Vagina (tissue), 2 donors: ENCODE results near the gene TFRC. TPM values are rescaled to one million over a fixed set of nuclear protein-coding genes. Genes with fewer than 3 reads are reported as not detected.

Experiments used
- DNase-seq, 2 donors: peaks; one replicate each; pipeline ENCODE4 v3.0.0-alpha.2; 2017; ENCODE audit errors: extremely low spot score in 2 of 2
- H3K27ac ChIP-seq: fragments of 200-600 bp; sonication (generic); one replicate; pipeline ENCODE4 v1.5.1; 2019
- H3K27me3 ChIP-seq: fragments of 200-600 bp; sonication (generic); one replicate; pipeline ENCODE4 v1.5.1; 2019
- H3K36me3 ChIP-seq, 2 donors: fragments of 200-600 bp; sonication (generic); one replicate each; pipeline ENCODE4 v1.5.1; 2017 to 2019
- H3K4me1 ChIP-seq: fragments of 200-600 bp; sonication (generic); one replicate; pipeline ENCODE4 v1.5.1; 2019
- H3K4me3 ChIP-seq, 2 donors: fragments of 200-600 bp; sonication (generic); 1 replicate in 1 of 2; 2 replicates in 1 of 2; pipeline ENCODE4 v1.5.1; 2016 to 2019
- H3K9me3 ChIP-seq: fragments of 200-600 bp; sonication (generic); one replicate; pipeline ENCODE4 v1.5.1; 2019
- CTCF ChIP-seq, 3 experiments: fragments of 450-650 bp in 2 of 3; fragments of 200-600 bp in 1 of 3; sonication (generic) in 1 of 3; IDR thresholded peaks; one replicate each; pipeline ENCODE4 v1.5.1; 2017 to 2019; ENCODE audit warnings: antibody characterized with exemption in 3 of 3, mild to moderate bottlenecking in 2 of 3, moderate library complexity in 2 of 3
- POLR2A ChIP-seq, 2 donors: fragments of 450-650 bp; IDR thresholded peaks; one replicate each; pipeline ENCODE4 v1.6.1; 2017; ENCODE audit warnings: antibody characterized with exemption in 2 of 2, mild to moderate bottlenecking in 2 of 2, moderate library complexity in 2 of 2
- POLR2AphosphoS5 ChIP-seq, 2 donors: sonication (generic); formaldehyde crosslinking; IDR thresholded peaks; one replicate each; pipeline ENCODE4 v1.9.0; 2017; ENCODE audit warnings: antibody characterized with exemption in 2 of 2, mild to moderate bottlenecking in 2 of 2, low read depth in 1 of 2; ENCODE audit not compliant: insufficient read depth in 1 of 2
- intact Hi-C: fragments of 100-400 bp; cut with DNase I; formaldehyde crosslinking; loops from one replicate; pipeline ENCODE4 v1.15.1; 2023
- total RNA-seq: library from RNA; depleted of rRNA; stranded (reverse); fragments of >200 nt; gene quantifications from one replicate; pipeline ENCODE4 v1.2.3, GENCODE V29; 2016

The TFRC gene
- total RNA-seq, 1 donor from 2014 or later, result 61.6 TPM

DNA sequence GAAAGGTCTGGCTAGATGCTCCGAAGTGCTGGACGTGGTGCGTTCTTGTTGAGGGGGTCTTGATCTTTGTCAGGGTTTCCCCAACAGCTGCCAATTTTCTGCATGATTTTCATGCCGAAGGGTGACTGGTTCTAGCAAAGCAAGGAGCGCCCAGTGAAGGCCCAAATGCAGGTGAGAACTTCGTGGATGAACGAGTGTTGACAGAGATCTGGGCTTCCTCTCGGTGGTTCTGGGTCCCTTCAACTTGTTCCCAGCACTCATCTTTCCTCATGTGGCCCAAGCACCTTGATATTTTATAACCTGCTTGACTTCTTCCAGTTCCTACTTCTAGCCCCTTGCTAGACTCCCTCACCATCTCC, 40.8 kb upstream of the TFRC start:
- no peak overlapping the region for H3K27ac ChIP-seq
- no peaks in the 10 kb centered on the region for H3K4me1 ChIP-seq
- no peak overlapping the region for H3K4me3 ChIP-seq
- intact Hi-C loops, result no loop called here
- no peak for TF ChIP-seq POLR2AphosphoS5 (IDR thresholded peaks at IDR 0.05; ENCODE audit: insufficient read depth in 1 of 2, low read depth in 1 of 2)
- TF ChIP-seq POLR2A (IDR thresholded peaks at IDR 0.05), result no peak
- no peaks in the 10 kb centered on the region for H3K9me3 ChIP-seq
- no peak for DNase-seq
- H3K36me3 ChIP-seq, result no peaks in the 10 kb centered on the region
- H3K27me3 ChIP-seq, result no peaks in the 10 kb centered on the region

DNA sequence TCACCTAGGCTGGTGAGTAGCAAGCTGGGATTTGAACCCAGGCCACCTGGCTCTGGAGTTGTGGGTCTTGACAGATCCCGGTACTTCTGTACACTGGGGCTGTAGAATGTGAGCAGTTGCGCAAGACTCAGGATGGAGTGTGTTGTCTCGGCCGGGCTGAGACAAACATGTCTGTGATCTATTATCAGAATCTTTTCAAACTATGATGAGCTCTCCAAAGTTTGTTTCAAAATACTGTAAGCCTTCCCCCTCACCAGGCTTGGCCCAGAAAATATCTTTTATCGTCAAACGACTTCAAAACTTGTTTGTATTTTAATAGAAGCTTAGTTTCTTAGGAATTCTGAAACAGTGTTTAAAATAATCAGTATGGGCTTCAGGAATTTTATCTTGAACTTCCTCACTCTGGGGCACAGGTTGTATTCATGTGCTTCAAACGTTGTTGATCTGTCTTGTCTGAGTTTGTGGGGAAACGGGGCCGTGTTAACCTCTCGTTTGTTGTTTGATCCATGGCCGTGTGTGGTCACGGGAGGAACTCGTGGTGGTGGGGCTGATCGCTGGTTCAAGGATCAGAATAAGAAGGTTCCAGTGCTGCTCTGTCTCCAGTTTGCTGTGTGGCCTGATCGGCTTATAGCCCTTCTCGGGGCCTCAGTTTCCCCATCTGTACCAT, 40.3 kb upstream of the TFRC start:
- Histone ChIP-seq H3K9me3 (no peaks in the 10 kb centered on the region), H3K4me3 (no peak overlapping the region), H3K27me3 (no peaks in the 10 kb centered on the region), H3K4me1 (no peaks in the 10 kb centered on the region), H3K36me3 (no peaks in the 10 kb centered on the region), H3K27ac (no peak overlapping the region)
- DNase-seq, result no peak
- TF ChIP-seq POLR2AphosphoS5 (IDR thresholded peaks at IDR 0.05; ENCODE audit: insufficient read depth in 1 of 2, low read depth in 1 of 2) (no peak), CTCF (IDR thresholded peaks at IDR 0.05) (no peak), POLR2A (IDR thresholded peaks at IDR 0.05) (no peak)
- intact Hi-C loops, result no loop called here

DNA sequence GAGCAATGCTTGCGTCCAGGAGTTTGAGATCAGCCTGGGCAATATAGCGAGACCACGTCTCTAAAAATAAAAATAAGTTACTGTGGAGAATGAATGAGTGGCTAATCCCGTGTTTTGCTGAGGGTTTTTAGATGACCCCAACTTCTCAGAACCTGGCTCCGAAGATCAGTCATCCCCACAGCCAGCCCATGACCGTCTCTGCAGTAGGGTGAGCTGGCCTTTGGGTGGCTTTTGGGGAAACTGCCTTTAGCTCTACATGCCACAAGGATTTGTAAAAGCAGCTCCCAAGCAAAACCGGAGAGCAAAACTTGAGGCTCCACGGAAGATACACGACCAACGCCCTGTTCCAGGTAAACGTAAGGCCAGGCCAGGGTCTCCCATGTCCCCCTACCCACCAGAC, 39.2 kb upstream of the TFRC start:
- no peak for TF ChIP-seq POLR2A (IDR thresholded peaks at IDR 0.05)
- TF ChIP-seq POLR2AphosphoS5 (IDR thresholded peaks at IDR 0.05; ENCODE audit: insufficient read depth in 1 of 2, low read depth in 1 of 2), result no peak
- no peak for TF ChIP-seq CTCF (IDR thresholded peaks at IDR 0.05)
- Histone ChIP-seq H3K9me3 (no peaks in the 10 kb centered on the region), H3K27me3 (no peaks in the 10 kb centered on the region)

DNA sequence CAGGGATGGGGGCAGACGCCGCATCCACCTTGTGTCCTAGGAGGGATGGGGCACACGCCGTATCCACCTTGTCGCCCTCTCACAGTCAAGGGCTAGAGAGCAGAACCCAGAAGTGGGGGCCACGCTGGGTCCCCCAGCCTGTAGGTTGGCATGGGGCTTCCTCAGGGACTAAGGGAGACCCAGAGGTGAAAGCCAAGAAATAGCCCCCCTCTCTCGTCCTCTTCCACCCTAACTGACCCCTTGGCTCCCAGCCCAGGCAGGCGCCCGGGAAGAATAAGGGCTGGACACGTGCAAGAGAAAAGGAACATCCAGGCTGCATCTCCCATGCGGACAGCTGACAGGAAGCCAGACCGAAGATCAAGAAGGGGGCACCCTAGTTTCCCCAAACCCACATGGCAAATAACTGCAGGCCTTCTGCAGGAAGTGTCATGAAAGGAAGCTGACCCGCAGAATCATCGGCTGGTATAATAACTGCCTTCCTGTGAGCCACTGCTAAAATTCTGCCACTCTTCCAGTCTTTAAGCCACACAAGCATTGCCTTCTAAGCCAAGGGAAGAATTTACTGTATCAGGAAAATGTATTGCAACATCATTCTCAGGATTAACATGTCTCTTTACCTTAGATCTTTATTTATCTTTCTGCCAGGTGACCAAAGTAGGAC, 38.5 kb upstream of the TFRC start:
- no peak for TF ChIP-seq CTCF (IDR thresholded peaks at IDR 0.05)
- TF ChIP-seq POLR2AphosphoS5 (IDR thresholded peaks at IDR 0.05; ENCODE audit: insufficient read depth in 1 of 2, low read depth in 1 of 2), result no peak
- no peak for TF ChIP-seq POLR2A (IDR thresholded peaks at IDR 0.05)
- no peaks in the 10 kb centered on the region for H3K27me3 ChIP-seq
- no peak overlapping the region for H3K4me3 ChIP-seq
- intact Hi-C loops, result no loop called here
- no peak for DNase-seq
- H3K27ac ChIP-seq, result no peak overlapping the region
- H3K9me3 ChIP-seq, result no peaks in the 10 kb centered on the region
- H3K4me1 ChIP-seq, result no peaks in the 10 kb centered on the region
- no peaks in the 10 kb centered on the region for H3K36me3 ChIP-seq

More for the DNA sequence above, 39.2 kb upstream of the TFRC start:
- Histone ChIP-seq H3K27ac (no peak overlapping the region), H3K36me3 (no peaks in the 10 kb centered on the region), H3K4me1 (no peaks in the 10 kb centered on the region), H3K4me3 (no peak overlapping the region)
- DNase-seq, result no peak
- intact Hi-C loops, result no loop called here

GRCh38 chr3:196117809-196118208, 35.9 kb upstream of the TFRC start:
- no peaks in the 10 kb centered on the region for H3K4me1 ChIP-seq
- no peaks in the 10 kb centered on the region for H3K27me3 ChIP-seq
- no peak overlapping the region for H3K27ac ChIP-seq
- H3K9me3 ChIP-seq, result no peaks in the 10 kb centered on the region
- intact Hi-C loops, result no loop called here
- DNase-seq, result no peak
- H3K36me3 ChIP-seq, result no peaks in the 10 kb centered on the region
- no peak for TF ChIP-seq POLR2AphosphoS5 (IDR thresholded peaks at IDR 0.05; ENCODE audit: insufficient read depth in 1 of 2, low read depth in 1 of 2)
- TF ChIP-seq CTCF (IDR thresholded peaks at IDR 0.05), result no peak
- no peak for TF ChIP-seq POLR2A (IDR thresholded peaks at IDR 0.05)
- H3K4me3 ChIP-seq, result no peak overlapping the region
